GM23338 (cell line): ENCODE results near the gene RUNX1. TPM values are rescaled to one million over a fixed set of nuclear protein-coding genes. Genes with fewer than 3 reads are reported as not detected.

Experiments used
- ATAC-seq: fragments of 200-7000 bp; cut with Tn5 transposase; 3 replicates; pipeline ENCODE4 v1.9.1; 2020
- DNase-seq: peaks from one replicate; pipeline ENCODE4 v3.0.0-alpha.2; 2015; ENCODE audit warnings: low spot score
- H2AFZ ChIP-seq: fragments of 200-600 bp; sonication (generic); 2 replicates; pipeline ENCODE4 v1.8.0; 2016; ENCODE audit warnings: antibody characterized with exemption, mild to moderate bottlenecking, moderate library complexity
- H3F3A ChIP-seq: fragments of 200-600 bp; sonication (generic); replicated peaks from 2 replicates; pipeline ENCODE4 v1.8.0; 2017; ENCODE audit warnings: antibody characterized with exemption, mixed run types, low read depth
- H3K27ac ChIP-seq: fragments of 200-600 bp; sonication (generic); 2 replicates; pipeline ENCODE4 v1.6.1; 2016; ENCODE audit warnings: low read depth
- H3K27me3 ChIP-seq: fragments of 200-600 bp; sonication (generic); 2 replicates; pipeline ENCODE4 v1.8.0; 2016; ENCODE audit warnings: mild to moderate bottlenecking, mixed run types, moderate library complexity; ENCODE audit not compliant: insufficient read depth
- H3K36me3 ChIP-seq: fragments of 200-600 bp; sonication (generic); 2 replicates; pipeline ENCODE4 v1.8.0; 2016; ENCODE audit warnings: mild to moderate bottlenecking; ENCODE audit not compliant: insufficient read depth
- H3K4me1 ChIP-seq: fragments of 200-600 bp; sonication (generic); 2 replicates; pipeline ENCODE4 v1.8.0; 2016; ENCODE audit warnings: mild to moderate bottlenecking, moderate library complexity; ENCODE audit not compliant: insufficient read depth
- H3K4me2 ChIP-seq: fragments of 200-600 bp; sonication (generic); 2 replicates; pipeline ENCODE4 v1.7.1; 2017; ENCODE audit warnings: mixed run types
- H3K4me3 ChIP-seq: fragments of 200-600 bp; sonication (generic); 2 replicates; pipeline ENCODE4 v1.6.1; 2016; ENCODE audit warnings: mixed run types
- H3K79me2 ChIP-seq: fragments of 200-600 bp; sonication (generic); replicated peaks from 2 replicates; pipeline ENCODE4 v1.8.0; 2017; ENCODE audit warnings: mild to moderate bottlenecking; ENCODE audit not compliant: insufficient read depth
- H3K9me2 ChIP-seq: fragments of 200-600 bp; sonication (generic); 2 replicates; pipeline ENCODE4 v1.8.0; 2017; ENCODE audit not compliant: insufficient read depth
- H4K20me1 ChIP-seq: fragments of 200-600 bp; sonication (generic); replicated peaks from 2 replicates; pipeline ENCODE4 v1.8.0; 2017; ENCODE audit warnings: mild to moderate bottlenecking; ENCODE audit not compliant: insufficient read depth
- H3K27ac Mint-ChIP-seq: 2 replicates; pipeline ENCODE4 v1.8.0; 2020; ENCODE audit warnings: inconsistent platforms, mild to moderate bottlenecking, moderate library complexity, mixed read lengths
- H3K27me3 Mint-ChIP-seq: 3 replicates; pipeline ENCODE4 v1.8.0; 2022; ENCODE audit warnings: low read depth, mild to moderate bottlenecking, moderate library complexity, mixed read lengths, inconsistent platforms; ENCODE audit not compliant: insufficient read depth, poor library complexity
- H3K36me3 Mint-ChIP-seq: 3 replicates; pipeline ENCODE4 v1.8.0; 2021; ENCODE audit warnings: low read depth, mild to moderate bottlenecking, inconsistent platforms, moderate library complexity, mixed read lengths
- H3K4me1 Mint-ChIP-seq: 3 replicates; pipeline ENCODE4 v1.8.0; 2020; ENCODE audit warnings: mild to moderate bottlenecking, inconsistent platforms, mixed read lengths
- H3K4me3 Mint-ChIP-seq: 3 replicates; pipeline ENCODE4 v1.8.0; 2021; ENCODE audit warnings: moderate library complexity, mild to moderate bottlenecking, inconsistent platforms, mixed read lengths
- H3K9me3 Mint-ChIP-seq: 3 replicates; pipeline ENCODE4 v1.8.0; 2020; ENCODE audit warnings: moderate library complexity, mild to moderate bottlenecking, inconsistent platforms, mixed read lengths
- CREB1 ChIP-seq: fragments of 250-450 bp; sonication (Bioruptor Pico); IDR thresholded peaks from 2 replicates; pipeline ENCODE4 v1.5.0; 2020; ENCODE audit warnings: low read depth, mild to moderate bottlenecking, moderate library complexity
- ETS1 ChIP-seq: IDR thresholded peaks from 2 replicates; pipeline ENCODE4 v1.6.1; 2016; ENCODE audit warnings: antibody characterized with exemption
- EZH2phosphoT487 ChIP-seq: fragments of 200-600 bp; sonication (generic); IDR thresholded peaks from one replicate; pipeline ENCODE4 v1.8.1; 2018; ENCODE audit warnings: antibody characterized with exemption; ENCODE audit not compliant: unreplicated experiment
- NANOG ChIP-seq: IDR thresholded peaks from 2 replicates; pipeline ENCODE4 v1.6.1; 2016; ENCODE audit warnings: antibody characterized with exemption, borderline replicate concordance
- POLR2AphosphoS5 ChIP-seq: IDR thresholded peaks from 2 replicates; pipeline ENCODE4 v1.6.1; 2016; ENCODE audit warnings: antibody characterized with exemption, low read depth
- REST ChIP-seq: IDR thresholded peaks from one replicate; pipeline ENCODE4 v1.6.1; 2018; ENCODE audit warnings: antibody characterized with exemption; ENCODE audit not compliant: unreplicated experiment
- STAT1 ChIP-seq: IDR thresholded peaks from one replicate; pipeline ENCODE4 v1.6.1; 2016; ENCODE audit warnings: antibody characterized with exemption; ENCODE audit not compliant: unreplicated experiment
- ZNF114 ChIP-seq: fragments of 250-450 bp; sonication (Bioruptor Pico); IDR thresholded peaks from 2 replicates; pipeline ENCODE4 v1.5.0; 2020; ENCODE audit warnings: mild to moderate bottlenecking, moderate library complexity
- ZNF331 ChIP-seq: fragments of 250-450 bp; sonication (Bioruptor Pico); IDR thresholded peaks from 2 replicates; pipeline ENCODE4 v1.5.0; 2020; ENCODE audit warnings: low read depth, mild to moderate bottlenecking, moderate library complexity
- ZNF462 ChIP-seq: fragments of 250-450 bp; sonication (Bioruptor Pico); IDR thresholded peaks from 2 replicates; pipeline ENCODE4 v1.5.0; 2020; ENCODE audit warnings: mild to moderate bottlenecking, moderate library complexity
- polyA plus RNA-seq: library from polyadenylated mRNA; unstranded; fragments of >200 nt; fragmentation: Nextera tagmentation; extraction: Ambion mirVana; gene quantifications from 2 replicates; pipeline ENCODE4 v1.2.1, GENCODE V29; 2016
- total RNA-seq: library from RNA; depleted of rRNA; stranded (reverse); fragments of >200 nt; shearing (Covaris generic); gene quantifications from 2 replicates; pipeline ENCODE4 v1.2.3, GENCODE V29; 2014

The RUNX1 gene
- total and polyA plus RNA-seq, 2 experiments from 2014 or later = 0.29 to 1.1 TPM

- H3K36me3 ChIP-seq = no peaks in the 10 kb centered on the region
- no peaks in the 10 kb centered on the region for H3K27me3 ChIP-seq
- Mint-ChIP-seq H3K4me1 (peaks cover 11% of the 10 kb centered on the region), H3K27ac (no peak overlapping the region), H3K36me3 (peaks cover 15% of the 10 kb centered on the region), H3K9me3 (peaks cover 24% of the 10 kb centered on the region), H3K4me3 (no peak overlapping the region), H3K27me3 (no peaks in the 10 kb centered on the region)
- H3F3A ChIP-seq = no peaks in the 10 kb centered on the region
- no peak overlapping the region for H3K4me3 ChIP-seq
- no peak for DNase-seq
- H2AFZ ChIP-seq = no peak overlapping the region
- ATAC-seq = no peak
- H3K4me2 ChIP-seq = no peak overlapping the region
- H4K20me1 ChIP-seq = no peaks in the 10 kb centered on the region
- peaks cover 13% of the 10 kb centered on the region for H3K4me1 ChIP-seq
- no peaks in the 10 kb centered on the region for H3K9me2 ChIP-seq
- TF ChIP-seq CREB1 (CRISPR knock-in tag) (no peak), ZNF114 (no peak), POLR2AphosphoS5 (no peak), EZH2phosphoT487 (no peak), NANOG (no peak), REST (no peak), ZNF331 (CRISPR knock-in tag) (no peak), ETS1 (no peak)
- no peaks in the 10 kb centered on the region for H3K79me2 ChIP-seq
- no peak overlapping the region for H3K27ac ChIP-seq
Observed at GRCh38 chr21:34827445-34828235, 221.5 kb downstream of the RUNX1 start.

GRCh38 chr21:34826836-34827235, 222.3 kb downstream of the RUNX1 start:
- Histone ChIP-seq H2AFZ (no peak overlapping the region), H3K36me3 (no peaks in the 10 kb centered on the region), H4K20me1 (no peaks in the 10 kb centered on the region), H3K27ac (no peak overlapping the region), H3K4me3 (no peak overlapping the region), H3F3A (no peaks in the 10 kb centered on the region), H3K4me2 (no peak overlapping the region), H3K27me3 (no peaks in the 10 kb centered on the region), H3K9me2 (no peaks in the 10 kb centered on the region), H3K4me1 (peaks cover 13% of the 10 kb centered on the region), H3K79me2 (no peaks in the 10 kb centered on the region)
- H3K27ac Mint-ChIP-seq = no peak overlapping the region
- no peaks in the 10 kb centered on the region for H3K27me3 Mint-ChIP-seq
- ATAC-seq (no peak), DNase-seq (no peak)
- peaks cover 24% of the 10 kb centered on the region for H3K9me3 Mint-ChIP-seq
- peaks cover 15% of the 10 kb centered on the region for H3K36me3 Mint-ChIP-seq
- no peak overlapping the region for H3K4me3 Mint-ChIP-seq
- H3K4me1 Mint-ChIP-seq = peaks cover 11% of the 10 kb centered on the region
- no peak for TF ChIP-seq STAT1
- no peak for TF ChIP-seq ZNF462 (CRISPR knock-in tag)
